Adipose tissue (tissue), 3 donors: ENCODE results near the gene OSMR. TPM values are rescaled to one million over a fixed set of nuclear protein-coding genes. Genes with fewer than 3 reads are reported as not detected.

Experiments used
- H3K27ac ChIP-seq: one replicate; pipeline ENCODE4 v1.5.1; 2013; ENCODE audit warnings: low read depth, low read length
- WGBS, 3 donors: extraction: QIAGEN DNeasy Blood & Tissue Kit; methylation state at CpG; one replicate each; pipeline ENCODE4 v1.1.7; 2013; 5-methylcytosine and 5-hydroxymethylcytosine counted together
- polyA plus RNA-seq, 3 donors: library from polyadenylated mRNA; stranded (reverse); fragments of 200-250 nt; gene quantifications; one replicate each; pipeline ENCODE4 v1.2.3, GENCODE V29; 2013
- donor health status: healthy with polysubstance abuse.
- donor health status: Bipolar disorder and iron deficiency.
- donor health status: healthy.

OSMR gene
- polyA plus RNA-seq: 10 to 100 TPM; 12.9 to 59.2 (median 17.7) TPM

DNA sequence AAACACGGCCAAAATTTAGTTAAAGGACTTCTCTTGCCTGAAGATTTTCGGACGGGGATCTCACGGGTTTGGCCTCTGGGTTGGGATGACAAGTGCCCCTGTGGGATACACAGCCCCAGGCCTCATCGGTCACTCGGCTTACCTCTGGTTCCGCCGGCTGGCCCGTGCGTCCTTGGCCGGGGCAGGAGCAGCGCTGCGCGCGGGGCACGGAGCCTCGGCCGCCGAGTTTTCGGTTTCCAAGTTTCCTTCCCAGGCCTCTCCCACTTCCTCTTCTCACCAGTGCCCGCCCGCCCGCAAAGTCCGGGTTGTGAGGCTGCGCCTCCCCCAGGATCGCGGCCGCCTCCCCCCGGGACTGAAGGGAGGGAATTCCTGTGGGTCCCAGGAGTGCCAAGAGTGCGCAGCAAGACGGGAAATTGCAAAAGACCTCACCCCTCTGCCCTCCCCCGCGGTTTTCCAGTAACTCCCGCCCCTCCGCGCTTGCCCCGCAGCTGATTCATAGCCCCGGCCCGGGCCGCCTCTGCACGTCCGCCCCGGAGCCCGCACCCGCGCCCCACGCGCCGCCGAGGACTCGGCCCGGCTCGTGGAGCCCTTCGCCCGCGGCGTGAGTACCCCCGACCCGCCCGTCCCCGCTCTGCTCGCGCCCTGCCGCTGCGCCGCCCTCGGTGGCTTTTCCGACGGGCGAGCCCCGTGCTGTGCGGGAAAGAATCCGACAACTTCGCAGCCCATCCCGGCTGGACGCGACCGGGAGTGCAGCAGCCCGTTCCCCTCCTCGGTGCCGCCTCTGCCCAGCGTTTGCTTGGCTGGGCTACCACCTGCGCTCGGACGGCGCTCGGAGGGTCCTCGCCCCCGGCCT, at the start of gene OSMR:
TSS of gene OSMR (plus strand) at position 487 of the 853 bp plus-strand sequence. CDS start 23,033 bp downstream, outside the sequence.
- 0 to 2% (median 1%) methylated on average over 83 to 89 of the region's 89 CpGs for WGBS, 3 donors
- peak within 1 kb of the TSS; percentile 35 for H3K27ac ChIP-seq

DNA sequence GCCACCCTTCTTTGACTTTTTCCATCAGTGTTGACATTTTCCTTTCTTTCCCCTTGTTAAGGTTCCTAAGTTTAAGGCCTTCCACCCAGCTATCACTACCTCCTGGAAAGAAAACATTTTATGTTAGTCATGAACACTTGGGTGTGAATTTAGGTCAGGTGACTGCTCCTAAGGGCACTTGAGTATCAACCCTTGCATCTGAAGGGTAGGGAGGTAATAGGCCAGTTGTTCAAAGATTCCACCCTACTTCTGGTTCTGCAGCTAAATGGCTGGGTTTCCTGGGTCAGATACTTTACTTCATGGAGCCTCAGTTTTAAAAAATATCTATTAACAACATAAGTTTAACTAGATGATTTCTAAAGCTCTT, 49.1 kb upstream of the OSMR start:
- no peak overlapping the region for H3K27ac ChIP-seq

DNA sequence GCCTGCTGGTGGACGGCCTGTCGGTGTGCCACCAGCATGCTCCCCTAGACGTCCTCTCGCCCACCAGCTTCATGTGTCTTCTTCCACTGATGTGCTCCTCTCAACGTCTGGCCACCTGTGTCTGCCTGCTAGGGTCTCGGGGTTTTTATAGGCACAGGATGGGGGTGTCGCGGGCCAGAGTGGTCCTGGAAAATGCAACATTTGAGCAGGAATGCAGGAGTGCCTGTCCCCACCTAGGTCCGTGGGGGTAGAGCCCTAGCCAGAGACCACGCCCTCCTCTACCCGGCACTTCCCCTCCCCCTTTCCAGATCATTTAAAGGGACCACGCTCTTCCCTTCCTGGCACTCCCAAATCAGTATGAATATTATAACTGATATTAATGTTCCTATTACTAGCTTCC, 48.0 kb upstream of the OSMR start:
- WGBS, 3 donors: 78 to 86% (median 78%) methylated on average over 12 of the region's 12 CpGs
- no peak overlapping the region for H3K27ac ChIP-seq

DNA sequence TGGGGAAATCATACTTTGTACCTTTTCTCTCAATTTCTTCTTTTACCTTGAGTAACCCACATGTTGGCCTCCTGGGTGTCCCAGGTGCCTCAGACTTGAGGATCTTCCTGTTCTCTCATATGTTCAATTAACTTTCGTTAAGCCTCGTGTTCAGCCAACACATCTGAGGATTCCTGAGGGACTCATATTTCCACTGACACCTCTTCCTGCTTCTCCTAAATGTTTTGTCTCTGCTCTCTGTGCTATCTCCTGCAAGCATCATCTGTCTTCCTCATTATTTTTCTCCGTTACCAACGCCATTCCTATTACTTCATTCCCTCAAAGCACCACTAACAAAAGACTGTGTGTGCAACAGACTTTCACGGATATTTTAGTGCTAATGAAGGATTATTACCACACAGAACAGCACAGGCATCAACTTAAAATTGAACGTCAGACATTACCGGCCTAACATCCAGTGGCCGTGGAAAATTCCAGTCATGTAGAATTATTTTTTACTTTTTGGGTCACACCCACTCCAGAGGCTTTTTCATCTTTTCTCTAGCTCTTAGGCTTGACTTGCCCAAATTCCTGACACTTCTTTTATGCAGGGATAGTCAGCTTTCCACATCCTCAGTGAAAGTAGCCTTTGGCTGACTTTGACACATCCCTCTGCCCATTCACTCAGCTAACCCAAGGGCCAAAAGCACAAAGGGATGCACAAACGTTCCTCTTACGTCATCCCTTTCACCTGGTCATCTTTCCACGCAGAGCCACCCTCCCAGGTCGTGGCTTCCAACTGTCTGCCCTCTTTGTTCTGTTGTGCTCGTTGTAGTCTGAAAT, 46.0 kb upstream of the OSMR start:
- WGBS, 3 donors: 64 to 69% (median 68%) methylated on average over 13 of the region's 13 CpGs
- no peak overlapping the region for H3K27ac ChIP-seq

DNA sequence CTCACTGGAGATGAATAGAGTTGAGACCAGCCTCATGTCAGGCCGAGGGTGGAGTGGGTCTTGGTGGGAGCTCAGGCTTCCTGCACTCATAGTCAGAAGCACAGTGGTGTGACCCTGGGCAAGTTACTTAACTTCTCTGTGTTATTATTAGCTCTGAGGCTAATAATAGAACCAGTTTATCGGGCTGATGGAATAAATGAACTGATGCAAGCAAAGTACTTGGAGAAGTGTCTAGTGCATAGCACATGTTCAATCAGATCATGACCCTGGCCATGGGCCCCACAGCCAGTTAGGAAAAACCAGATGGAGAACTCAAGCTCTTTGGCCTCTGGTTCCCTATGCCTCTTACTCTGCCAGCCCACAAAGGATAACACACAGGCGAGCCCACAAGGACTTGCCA, 45.3 kb upstream of the OSMR start:
- WGBS, 3 donors: 72 to 73% (median 73%) methylated on average over 3 of the region's 3 CpGs
- no peak overlapping the region for H3K27ac ChIP-seq

DNA sequence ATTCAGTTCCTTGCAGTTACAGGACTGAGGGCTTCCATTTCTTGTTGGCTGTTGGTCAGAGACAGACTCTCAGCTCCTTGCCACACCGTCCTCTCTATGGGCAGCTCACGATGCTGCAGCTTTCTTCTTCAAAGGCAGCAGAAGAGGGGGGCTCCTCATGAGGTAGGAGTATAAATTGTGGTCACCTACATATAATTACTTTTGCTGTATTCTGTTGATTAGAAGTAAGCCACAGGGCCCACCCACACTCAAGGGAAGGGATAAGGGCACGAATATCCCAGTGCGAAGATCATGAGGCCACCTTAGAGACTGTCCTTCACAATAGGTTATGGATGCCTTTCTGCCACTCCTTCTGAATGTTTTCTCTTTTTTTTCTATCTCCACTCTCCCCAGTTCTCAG, 43.7 kb upstream of the OSMR start:
- H3K27ac ChIP-seq: no peak overlapping the region
- 96% methylated on average over 4 of the region's 4 CpGs for WGBS, 3 donors

DNA sequence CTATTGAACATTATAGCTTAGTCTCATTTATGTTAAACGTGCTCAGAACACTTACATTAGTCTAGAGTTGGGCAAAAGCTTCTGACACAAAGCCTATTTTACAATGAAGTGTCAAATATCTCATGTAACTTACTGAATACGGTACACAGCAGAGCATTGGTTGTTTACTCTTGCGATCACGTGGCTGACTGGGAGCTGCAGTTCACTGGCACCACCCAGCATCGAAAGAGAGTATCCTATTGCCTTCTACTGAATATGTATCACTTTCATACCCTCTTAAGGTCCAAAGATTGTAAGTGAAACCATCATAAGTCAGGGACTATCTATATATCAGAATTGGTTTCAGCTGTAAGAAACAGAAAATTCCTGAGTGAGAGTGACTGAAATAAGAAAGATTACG, 42.6 kb upstream of the OSMR start:
- H3K27ac ChIP-seq: no peak overlapping the region
- WGBS, 3 donors: 76 to 96% (median 90%) methylated on average over 6 of the region's 6 CpGs

DNA sequence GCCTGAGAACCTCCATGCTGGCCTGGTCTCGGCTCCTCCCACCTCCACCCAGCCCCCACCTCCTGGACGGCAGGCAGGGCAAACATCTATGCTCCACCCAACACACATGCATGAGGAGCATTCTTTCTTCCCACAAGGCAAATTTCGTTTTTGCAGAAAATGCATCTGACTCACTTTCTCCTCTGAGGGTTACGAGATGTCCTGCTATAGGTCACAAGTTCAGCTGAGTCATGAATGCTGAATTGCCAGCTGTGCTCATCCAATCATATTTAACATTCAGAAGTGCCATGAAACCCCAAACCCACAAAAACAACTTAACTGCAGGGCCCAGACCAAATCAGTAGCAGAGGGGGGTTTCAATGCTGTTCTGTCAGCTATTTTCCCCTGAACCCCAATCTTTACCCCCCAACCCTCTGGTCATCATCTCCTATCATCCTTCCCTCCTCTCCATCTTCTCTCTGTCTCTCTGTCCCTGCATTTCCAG, 39.0 kb upstream of the OSMR start:
- H3K27ac ChIP-seq: no peak overlapping the region
- WGBS, 3 donors: 37 to 45% (median 40%) methylated on average over 4 of the region's 4 CpGs

DNA sequence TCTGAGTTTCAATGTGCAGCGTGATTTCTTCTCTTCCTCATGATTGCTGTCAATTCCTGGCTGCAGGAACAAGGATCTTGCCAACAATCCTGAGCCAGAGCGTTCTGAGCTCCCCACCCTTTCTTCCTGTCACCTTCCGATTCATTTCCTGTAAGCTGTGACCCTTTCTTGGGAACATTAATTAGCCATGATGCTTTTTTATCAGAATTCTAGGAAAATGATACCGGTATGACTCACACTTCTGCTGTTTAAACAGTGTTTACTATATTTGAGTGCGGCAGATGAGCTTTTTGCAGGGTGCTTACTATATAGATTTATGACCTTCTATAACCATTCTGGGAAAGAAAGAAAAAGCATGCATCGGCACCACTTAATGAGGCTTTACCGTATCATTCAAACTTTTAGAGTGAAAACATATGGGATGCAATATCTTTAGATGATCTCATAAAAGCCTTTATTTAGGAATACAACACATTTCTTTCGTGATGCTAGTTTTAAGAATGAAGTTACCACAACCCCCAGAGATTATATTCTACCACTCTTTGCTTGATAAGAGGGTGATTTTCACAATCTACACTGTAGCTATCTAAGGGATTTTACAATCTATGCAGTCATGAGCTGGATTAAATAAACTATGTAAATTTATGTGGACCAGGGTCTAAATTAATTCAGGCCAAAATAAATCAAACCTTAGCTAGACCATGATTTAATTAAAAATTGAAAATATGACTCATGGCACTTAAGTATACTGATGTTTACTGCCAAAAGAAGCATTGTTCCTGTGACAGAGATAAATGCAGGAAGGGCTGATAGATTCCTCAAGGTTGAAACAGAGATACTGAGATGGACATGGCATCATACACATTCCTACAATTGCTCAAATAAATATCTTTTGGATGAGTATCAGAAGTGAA, 38.0 kb upstream of the OSMR start:
- no peak overlapping the region for H3K27ac ChIP-seq
- WGBS, 3 donors: 26 to 48% (median 38%) methylated on average over 8 of the region's 8 CpGs

DNA sequence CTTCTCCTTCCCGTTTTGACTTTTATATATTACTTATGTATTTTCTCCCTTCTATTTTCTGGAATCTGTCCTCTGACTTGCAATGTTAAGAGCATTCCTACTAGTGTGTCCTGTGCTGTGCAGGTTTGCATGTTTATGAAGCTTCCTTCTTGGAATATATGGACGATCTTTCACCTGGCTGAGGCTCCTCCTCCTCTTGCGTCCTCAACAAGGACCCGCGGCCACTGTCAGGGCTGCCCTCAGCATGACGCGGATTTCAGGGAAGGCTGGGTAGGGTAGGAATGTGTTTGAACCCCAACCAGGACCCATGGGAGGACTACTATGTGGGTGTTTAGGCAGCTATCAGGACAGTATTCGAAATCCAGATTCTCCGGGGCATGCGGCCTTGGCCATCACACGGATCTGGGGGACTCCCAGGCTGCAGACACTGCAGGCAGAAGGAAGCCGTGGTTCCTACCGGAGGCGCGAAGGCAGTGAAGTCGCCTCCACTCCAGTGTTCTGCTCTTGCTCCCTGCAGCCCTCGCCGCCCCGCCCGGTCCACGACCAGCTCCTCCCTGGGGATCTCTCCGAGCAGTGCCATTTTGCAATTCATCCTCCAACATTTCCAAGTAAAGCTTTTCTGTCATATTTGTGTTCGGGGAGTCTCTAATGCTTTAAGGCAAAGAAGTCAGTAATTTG, 37.0 kb upstream of the OSMR start:
- WGBS, 3 donors: 69 to 87% (median 79%) methylated on average over 23 of the region's 23 CpGs
- no peak overlapping the region for H3K27ac ChIP-seq

DNA sequence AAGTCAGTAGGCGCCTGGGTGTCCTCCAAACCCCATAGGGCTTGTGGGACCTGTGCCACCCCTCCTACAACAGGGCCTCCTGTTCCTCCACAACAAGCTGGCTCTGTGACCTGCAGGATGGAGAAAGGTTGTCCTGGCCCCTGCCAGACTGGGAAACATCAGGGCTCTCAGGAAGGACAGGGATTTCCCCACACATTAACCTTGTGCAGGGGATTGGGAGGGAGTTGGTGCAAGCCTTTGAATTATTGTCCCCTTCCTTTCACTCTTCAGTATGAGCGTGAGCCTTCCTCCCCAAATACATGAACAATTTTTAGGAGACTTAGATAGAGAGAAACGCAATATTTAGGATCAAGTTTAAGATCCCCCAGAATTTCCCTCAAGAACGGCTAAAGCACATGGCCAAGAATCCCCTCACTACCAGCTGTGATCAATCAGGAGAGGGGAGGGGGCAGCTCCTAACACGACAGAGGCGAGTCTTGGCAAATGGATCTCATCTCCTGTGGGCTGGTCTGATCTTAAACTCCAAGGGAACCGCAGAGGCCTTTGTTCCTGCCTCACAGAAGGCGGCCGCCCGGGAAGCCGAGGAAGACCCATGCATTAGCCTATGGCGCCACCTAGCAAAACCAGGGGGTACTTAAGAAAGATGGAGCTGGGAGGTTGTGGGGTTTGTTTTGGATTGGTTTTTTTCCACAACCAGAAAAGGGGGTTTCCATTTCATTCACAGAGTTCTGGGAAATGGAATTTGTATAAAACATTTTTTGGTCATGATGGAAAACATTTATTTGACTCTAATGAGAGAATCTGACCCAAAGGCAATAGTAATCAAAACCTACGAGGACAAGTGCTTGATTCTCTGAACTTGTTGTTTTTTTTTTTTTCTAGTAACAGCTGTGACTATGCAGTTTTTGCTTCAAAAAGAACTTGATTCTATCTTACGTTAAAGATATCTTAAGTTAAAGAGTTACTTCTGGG, 36.1 kb upstream of the OSMR start:
- WGBS, 3 donors: 19 to 29% (median 20%) methylated on average over 14 of the region's 14 CpGs
- H3K27ac ChIP-seq: peak overlapping the region; percentile 6

DNA sequence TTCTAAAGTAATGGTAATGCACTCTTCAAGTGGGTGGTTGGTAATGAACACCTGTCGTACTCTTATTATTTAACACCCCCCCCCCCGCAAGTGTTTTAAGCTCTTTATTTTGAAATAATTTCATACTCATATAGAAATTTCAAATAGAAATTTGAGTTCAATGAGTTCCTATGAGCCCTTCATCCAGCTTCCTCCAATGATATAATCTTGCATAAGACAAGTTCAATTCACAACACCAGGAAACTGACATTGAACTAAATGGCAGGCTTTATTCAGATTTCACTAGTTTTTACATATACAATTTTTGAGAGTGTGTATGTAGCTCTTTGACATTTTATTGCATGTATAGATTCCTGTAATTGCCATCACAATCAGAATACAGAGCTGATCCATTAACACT, 30.9 kb upstream of the OSMR start:
- no peak overlapping the region for H3K27ac ChIP-seq
- 93 to 100% (median 98%) methylated on average over 2 of the region's 2 CpGs for WGBS, 3 donors

DNA sequence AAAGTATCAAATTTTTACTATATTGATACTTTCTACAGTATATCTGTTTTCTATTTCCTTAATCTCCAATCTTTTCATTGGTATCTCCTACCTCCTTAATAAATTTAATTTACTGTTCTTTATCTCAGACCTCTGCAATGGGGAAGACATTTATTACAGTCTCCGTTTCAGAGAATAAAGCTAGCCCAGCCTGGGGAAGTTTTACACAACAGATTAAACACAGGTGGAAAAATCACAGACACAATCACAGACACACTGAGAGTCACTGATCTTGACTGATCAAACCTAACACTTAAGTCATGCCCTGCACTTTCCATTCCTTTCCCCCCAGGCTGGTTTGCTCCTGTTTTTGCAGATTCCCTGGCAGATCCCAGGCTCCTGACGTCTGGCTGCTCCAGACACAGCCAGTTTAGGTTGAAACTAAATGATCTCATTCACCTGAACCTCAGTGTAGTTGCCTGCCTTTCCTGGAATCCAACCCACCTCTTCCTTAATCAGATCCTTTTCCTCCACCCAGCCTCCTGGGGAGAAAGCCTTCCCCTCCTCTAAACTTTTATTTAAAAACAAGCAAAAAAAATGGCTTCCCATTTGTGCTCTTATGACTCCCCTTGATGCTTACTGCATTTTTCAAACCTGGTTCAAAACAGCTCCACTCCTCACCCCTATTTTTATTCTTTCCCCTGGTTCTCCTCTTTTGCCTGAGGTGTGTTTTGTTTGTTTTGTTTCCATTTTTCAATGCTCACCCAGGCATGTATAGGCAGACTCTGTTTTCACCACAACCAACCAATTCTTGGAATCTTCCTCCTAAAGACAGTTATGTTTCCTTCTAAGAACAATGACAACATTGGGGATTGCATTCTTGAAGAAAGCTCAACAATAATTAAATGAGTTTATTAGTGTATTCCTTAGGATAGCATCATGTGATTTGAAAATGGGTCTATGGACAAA, 29.5 kb upstream of the OSMR start:
- 63 to 66% (median 64%) methylated on average over 2 of the region's 2 CpGs for WGBS, 3 donors
- no peak overlapping the region for H3K27ac ChIP-seq

DNA sequence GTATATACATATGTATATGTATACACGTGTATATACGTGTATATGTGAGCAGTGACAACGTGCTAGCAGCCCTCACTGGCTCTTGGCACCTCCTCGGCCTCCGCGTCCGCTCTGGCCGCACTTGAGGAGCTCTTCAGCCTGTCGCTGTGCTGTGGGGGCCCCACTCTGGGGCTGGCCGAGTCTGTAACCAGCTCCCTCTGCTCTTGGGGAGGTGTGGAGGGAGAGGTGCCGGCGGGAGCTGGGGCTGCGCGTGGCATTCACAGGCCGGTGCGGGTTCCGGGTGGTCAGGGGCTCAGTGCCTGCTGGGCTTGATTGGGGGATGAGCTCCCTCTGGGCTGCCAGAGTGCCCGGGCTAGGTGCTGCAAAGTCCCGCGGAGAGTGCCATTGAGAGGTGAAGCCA, 24.1 kb upstream of the OSMR start:
- no peak overlapping the region for H3K27ac ChIP-seq
- WGBS, 3 donors: 94 to 99% (median 97%) methylated on average over 20 of the region's 20 CpGs

DNA sequence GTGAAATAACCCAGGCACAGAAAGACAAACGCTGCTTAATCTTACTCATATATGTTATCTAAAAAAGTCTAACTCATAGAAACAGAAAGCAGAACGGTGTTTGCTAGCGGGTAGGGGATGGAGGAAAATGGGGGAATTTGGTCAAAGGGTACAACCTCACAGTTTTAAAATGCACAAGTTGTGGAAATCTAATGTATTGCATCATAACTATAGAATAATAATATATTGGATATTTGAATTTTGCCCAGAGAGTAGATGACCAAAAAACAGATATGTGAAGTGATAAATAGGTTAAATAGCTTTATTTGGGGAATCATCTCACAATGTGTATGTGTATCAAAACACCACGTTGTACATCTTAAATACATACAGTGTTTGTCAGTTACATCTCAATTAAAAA, 22.3 kb upstream of the OSMR start:
- H3K27ac ChIP-seq: no peak overlapping the region
- WGBS, 3 donors: 89 to 94% (median 91%) methylated on average over 4 of the region's 4 CpGs

DNA sequence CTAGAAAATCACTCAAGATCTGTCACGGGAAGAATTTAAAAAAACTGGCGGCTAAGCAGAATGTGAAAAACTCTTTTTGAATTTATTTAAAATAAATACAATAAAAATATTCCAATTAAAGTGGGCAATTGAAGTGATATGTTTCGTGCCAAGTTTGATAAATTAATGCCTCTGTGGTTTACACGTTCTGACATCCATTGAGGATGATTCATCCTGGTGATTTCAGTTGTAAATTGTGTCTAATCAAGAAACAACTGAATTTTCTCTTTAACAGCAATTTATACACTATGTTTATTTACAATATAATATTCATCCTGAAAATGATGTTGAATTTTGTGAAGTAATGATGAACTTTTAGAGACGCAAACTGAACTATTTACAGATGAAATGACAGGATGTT, 21.0 kb upstream of the OSMR start:
- WGBS, 3 donors: 88 to 91% (median 90%) methylated on average over 5 of the region's 5 CpGs
- H3K27ac ChIP-seq: no peak overlapping the region
